Calu3 (cell line): ENCODE results near the gene UCHL3. TPM values are rescaled to one million over a fixed set of nuclear protein-coding genes. Genes with fewer than 3 reads are reported as not detected.

Source experiments
- BruUV-seq: library from RNA; stranded (reverse); fragments of 400-500 nt; replicated peaks from 2 replicates; lab custom pipeline; 2021; lab: Mats Ljungman, UMichigan
- CTCF ChIA-PET: fragments of 300-600 bp; sonication (Branson Sonifier 250); formaldehyde crosslinking; loops from one replicate; lab custom pipeline; 2022; ENCODE audit warnings: antibody characterized with exemption; lab: Charles Lee
- DNase-seq: peaks from one replicate; pipeline ENCODE4 v3.0.0; 2022
- H3K27ac Mint-ChIP-seq: one replicate; pipeline ENCODE4 v1.8.0; 2022; ENCODE audit warnings: mixed read lengths; ENCODE audit not compliant: unreplicated experiment
- H3K27me3 Mint-ChIP-seq: one replicate; pipeline ENCODE4 v1.8.0; 2022; ENCODE audit warnings: mixed read lengths; ENCODE audit not compliant: unreplicated experiment
- H3K36me3 Mint-ChIP-seq: one replicate; pipeline ENCODE4 v1.8.0; 2022; ENCODE audit warnings: mild to moderate bottlenecking, moderate library complexity, mixed read lengths; ENCODE audit not compliant: insufficient read depth, unreplicated experiment
- H3K4me1 Mint-ChIP-seq: one replicate; pipeline ENCODE4 v1.8.0; 2022; ENCODE audit warnings: mild to moderate bottlenecking, low read depth, mixed read lengths; ENCODE audit not compliant: unreplicated experiment
- H3K4me3 Mint-ChIP-seq: one replicate; pipeline ENCODE4 v1.8.0; 2022; ENCODE audit warnings: mild to moderate bottlenecking, low read depth, moderate library complexity, mixed read lengths; ENCODE audit not compliant: unreplicated experiment
- H3K9me3 Mint-ChIP-seq: one replicate; pipeline ENCODE4 v1.8.0; 2022; ENCODE audit warnings: low read depth, mixed read lengths; ENCODE audit not compliant: unreplicated experiment
- intact Hi-C: fragments of 100-400 bp; cut with micrococcal nuclease; formaldehyde crosslinking; loops from one replicate; pipeline ENCODE4 v1.10.0; 2022; ENCODE audit not compliant: unreplicated experiment
- total RNA-seq: library from RNA; stranded (reverse); gene quantifications from 2 replicates; pipeline ENCODE4 v1.2.3, GENCODE V29; 2022
- TF ChIP-seq, protein P1 (sequence below): fragments of 200-600 bp; IDR thresholded peaks from one replicate; pipeline ENCODE4 v1.8.0; 2022; ENCODE audit warnings: antibody characterized with exemption; ENCODE audit not compliant: unreplicated experiment

UCHL3 gene
- total RNA-seq, 1 experiment from 2014 or later, result 23.2 TPM

DNA sequence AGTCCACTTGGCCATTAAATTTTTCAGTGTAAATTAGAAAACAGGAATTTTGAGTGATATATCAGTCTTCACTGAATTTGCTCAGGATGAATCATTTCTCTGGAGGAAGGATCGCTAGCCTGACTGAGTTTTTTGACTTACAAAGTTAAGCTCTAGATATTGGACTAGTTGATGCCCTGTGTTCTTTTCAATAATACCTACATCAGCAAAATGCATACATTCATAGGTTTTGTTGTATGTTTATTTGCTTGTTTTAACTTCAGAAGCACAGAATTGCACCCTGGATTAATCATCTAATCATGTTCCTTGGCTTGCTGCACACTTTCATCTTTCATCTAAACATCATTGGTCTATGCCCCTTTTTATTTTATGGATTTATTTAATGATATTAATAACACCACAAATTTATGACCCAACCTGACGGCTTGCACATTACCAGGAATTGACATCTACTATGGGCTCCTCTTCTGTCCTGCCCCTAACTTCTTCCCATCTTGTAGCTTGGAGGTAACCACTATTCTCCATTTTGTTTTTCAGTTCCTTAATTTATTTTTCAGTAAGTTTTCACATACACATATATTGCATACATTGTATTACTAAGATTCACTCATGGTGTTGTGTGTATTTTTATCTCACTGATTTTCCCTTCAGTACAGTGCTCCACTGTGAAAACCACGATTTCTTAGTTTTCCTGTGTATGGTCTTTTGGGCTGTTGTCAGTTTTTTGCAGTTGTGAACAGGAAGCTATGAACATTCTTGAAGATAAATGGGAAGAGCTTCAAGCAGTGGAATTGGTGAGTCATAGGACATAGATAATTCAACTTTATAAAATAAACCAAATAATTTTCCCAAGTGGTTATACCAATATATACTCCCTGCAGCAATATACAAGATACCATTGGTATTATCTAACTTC is 35.3 kb upstream of the UCHL3 start:
- intact Hi-C loops, result no loop called here
- Mint-ChIP-seq H3K27ac (no peak overlapping the region), H3K36me3 (no peaks in the 10 kb centered on the region), H3K4me1 (no peaks in the 10 kb centered on the region), H3K27me3 (no peaks in the 10 kb centered on the region), H3K9me3 (no peaks in the 10 kb centered on the region), H3K4me3 (no peak overlapping the region)
- TF ChIP-seq, protein P1, sequence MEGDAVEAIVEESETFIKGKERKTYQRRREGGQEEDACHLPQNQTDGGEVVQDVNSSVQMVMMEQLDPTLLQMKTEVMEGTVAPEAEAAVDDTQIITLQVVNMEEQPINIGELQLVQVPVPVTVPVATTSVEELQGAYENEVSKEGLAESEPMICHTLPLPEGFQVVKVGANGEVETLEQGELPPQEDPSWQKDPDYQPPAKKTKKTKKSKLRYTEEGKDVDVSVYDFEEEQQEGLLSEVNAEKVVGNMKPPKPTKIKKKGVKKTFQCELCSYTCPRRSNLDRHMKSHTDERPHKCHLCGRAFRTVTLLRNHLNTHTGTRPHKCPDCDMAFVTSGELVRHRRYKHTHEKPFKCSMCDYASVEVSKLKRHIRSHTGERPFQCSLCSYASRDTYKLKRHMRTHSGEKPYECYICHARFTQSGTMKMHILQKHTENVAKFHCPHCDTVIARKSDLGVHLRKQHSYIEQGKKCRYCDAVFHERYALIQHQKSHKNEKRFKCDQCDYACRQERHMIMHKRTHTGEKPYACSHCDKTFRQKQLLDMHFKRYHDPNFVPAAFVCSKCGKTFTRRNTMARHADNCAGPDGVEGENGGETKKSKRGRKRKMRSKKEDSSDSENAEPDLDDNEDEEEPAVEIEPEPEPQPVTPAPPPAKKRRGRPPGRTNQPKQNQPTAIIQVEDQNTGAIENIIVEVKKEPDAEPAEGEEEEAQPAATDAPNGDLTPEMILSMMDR, result no peak
- CTCF ChIA-PET, result no interaction called here
- no TSS peak for BruUV-seq
- DNase-seq, result no peak

DNA sequence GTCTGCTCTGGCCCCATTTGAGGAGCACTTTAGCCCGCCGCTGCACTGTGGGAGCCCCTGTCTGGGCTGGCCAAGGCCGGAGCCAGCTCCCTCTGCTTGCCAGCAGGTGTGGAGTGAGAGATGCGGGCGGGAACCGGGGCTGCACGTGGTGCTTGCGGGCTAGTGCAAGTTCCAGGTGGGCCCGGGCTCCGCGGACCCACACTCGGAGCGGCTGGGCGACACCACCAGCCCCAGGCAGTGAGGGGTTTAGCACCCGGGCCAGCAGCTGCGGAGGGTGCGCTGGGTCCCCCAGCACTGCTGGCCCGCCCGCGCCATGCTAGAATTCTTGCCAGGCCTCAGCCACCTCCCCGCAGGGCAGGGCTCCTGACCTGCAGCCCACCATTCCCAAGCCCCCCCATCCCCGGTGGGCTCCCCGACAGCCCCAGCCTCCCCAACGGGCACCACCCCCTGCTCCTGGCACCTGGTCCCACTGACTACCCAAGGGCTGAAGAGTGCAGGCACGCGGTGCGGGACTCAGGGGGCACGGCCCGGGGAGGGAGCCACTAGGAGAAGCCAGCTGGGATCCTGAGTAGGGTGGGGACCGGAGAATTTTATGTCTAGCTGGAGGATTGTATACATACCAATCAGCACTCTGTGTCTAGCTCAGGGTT is 31.0 kb upstream of the UCHL3 start:
- H3K27ac Mint-ChIP-seq, result no peak overlapping the region
- H3K27me3 Mint-ChIP-seq, result no peaks in the 10 kb centered on the region
- TF ChIP-seq, protein P1, result no peak
- no peaks in the 10 kb centered on the region for H3K4me1 Mint-ChIP-seq
- no peaks in the 10 kb centered on the region for H3K36me3 Mint-ChIP-seq
- CTCF ChIA-PET, result no interaction called here
- no peak overlapping the region for H3K4me3 Mint-ChIP-seq
- intact Hi-C loops, result no loop called here
- no peaks in the 10 kb centered on the region for H3K9me3 Mint-ChIP-seq
- BruUV-seq, result no TSS peak
- DNase-seq, result no peak

DNA sequence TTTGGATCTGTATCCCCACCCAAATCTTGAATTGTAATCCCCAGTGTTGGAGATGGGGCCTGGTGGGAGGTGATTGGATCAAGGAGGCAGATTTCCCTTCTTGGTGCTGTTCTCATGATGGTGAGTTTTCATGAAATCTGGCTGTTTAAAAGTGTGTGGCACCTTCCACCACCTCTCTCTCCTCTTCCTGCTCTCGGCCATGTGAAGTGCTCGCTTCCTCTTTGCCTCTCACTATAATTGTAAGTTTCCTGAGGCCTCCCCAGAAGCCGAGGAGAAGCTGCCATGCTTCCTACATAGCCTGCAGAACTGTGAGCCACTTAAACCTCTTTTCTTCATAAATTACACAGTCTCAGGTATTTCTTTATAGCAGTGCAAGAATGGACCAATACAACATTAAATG is 27.6 kb upstream of the UCHL3 start:
- DNase-seq, result no peak
- H3K27ac Mint-ChIP-seq, result no peak overlapping the region
- CTCF ChIA-PET, result no interaction called here
- H3K4me3 Mint-ChIP-seq, result no peak overlapping the region
- intact Hi-C loops, result no loop called here
- TF ChIP-seq, protein P1, result no peak
- no peaks in the 10 kb centered on the region for H3K36me3 Mint-ChIP-seq
- no TSS peak for BruUV-seq
- no peaks in the 10 kb centered on the region for H3K9me3 Mint-ChIP-seq
- no peaks in the 10 kb centered on the region for H3K4me1 Mint-ChIP-seq
- H3K27me3 Mint-ChIP-seq, result no peaks in the 10 kb centered on the region

DNA sequence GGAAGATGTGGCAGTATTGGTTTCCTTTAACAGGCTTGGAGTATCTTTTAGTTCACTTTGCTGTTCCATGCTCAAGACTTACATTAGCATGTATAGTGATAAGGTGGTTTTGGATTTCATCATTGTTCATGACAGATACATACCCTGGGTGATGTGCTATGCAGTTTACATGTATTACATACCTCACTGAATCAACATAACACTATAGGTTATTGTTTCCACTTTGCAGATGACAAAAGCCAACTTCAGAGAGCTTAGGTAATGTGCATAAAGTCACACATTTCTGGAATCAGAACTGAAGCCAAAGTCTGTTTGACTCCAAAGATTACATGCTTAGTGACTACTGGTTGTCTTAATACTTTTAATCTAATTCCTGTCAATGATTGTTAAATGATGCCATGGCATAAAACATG is 19.0 kb upstream of the UCHL3 start:
- Mint-ChIP-seq H3K4me1 (no peaks in the 10 kb centered on the region), H3K27ac (no peak overlapping the region), H3K9me3 (no peaks in the 10 kb centered on the region), H3K4me3 (no peak overlapping the region), H3K36me3 (no peaks in the 10 kb centered on the region), H3K27me3 (no peaks in the 10 kb centered on the region)
- CTCF ChIA-PET, result no interaction called here
- TF ChIP-seq, protein P1, result no peak
- BruUV-seq, result no TSS peak
- intact Hi-C loops, result no loop called here
- no peak for DNase-seq
